Measurements from ENCODE around the gene TSNAX. TPM values are rescaled to one million over a fixed set of nuclear protein-coding genes. Genes with fewer than 3 reads are reported as not detected.

Gene TSNAX
- polyA plus RNA-seq, 1 experiment = 21.4 TPM

- Histone ChIP-seq H3K27me3 (ENCODE audit: control insufficient read depth, insufficient read depth, low read length) (no peaks in the 10 kb centered on the region), H3K36me3 (ENCODE audit: control insufficient read depth, insufficient read depth, low read length) (peaks cover 4% of the 10 kb centered on the region), H3K4me3 (ENCODE audit: low read depth, low read length) (no peak overlapping the region)
- DNase-seq (ENCODE audit: low read depth) = no peak
- no peak for TF ChIP-seq CTCF (IDR thresholded peaks at IDR 0.05; ENCODE audit: insufficient read depth, low read depth, low read length)
- POLR2A ChIA-PET = no interaction called here
- CTCF ChIA-PET = interaction anchor here (0.7 to 1.0 kb wide), 2 partner anchors 8 to 183 kb away, joined by 3 read pairs; no protein-coding TSS in a partner anchor
Measured at GRCh38 chr1:231540847-231541246, 12.4 kb downstream of the TSNAX start.

- Histone ChIP-seq H3K27me3 (ENCODE audit: control insufficient read depth, insufficient read depth, low read length) (no peaks in the 10 kb centered on the region), H3K4me3 (ENCODE audit: low read depth, low read length) (no peak overlapping the region), H3K36me3 (ENCODE audit: control insufficient read depth, insufficient read depth, low read length) (peaks cover 4% of the 10 kb centered on the region)
- ChIA-PET POLR2A (no interaction called here), CTCF (interaction anchor here (1.0 kb wide), 1 partner anchor 184 kb away, joined by 3 read pairs; no protein-coding TSS in a partner anchor)
- no peak for DNase-seq (ENCODE audit: low read depth)
- TF ChIP-seq CTCF (IDR thresholded peaks at IDR 0.05; ENCODE audit: insufficient read depth, low read depth, low read length) = no peak
Measured at GRCh38 chr1:231541842-231542241, 13.4 kb downstream of the TSNAX start.

GRCh38 chr1:231544943-231545592 lies 16.6 kb downstream of the TSNAX start:
- Histone ChIP-seq H3K27me3 (ENCODE audit: control insufficient read depth, insufficient read depth, low read length) (no peaks in the 10 kb centered on the region), H3K36me3 (ENCODE audit: control insufficient read depth, insufficient read depth, low read length) (peaks cover 1% of the 10 kb centered on the region), H3K4me3 (ENCODE audit: low read depth, low read length) (no peak overlapping the region)
- no peak for TF ChIP-seq CTCF (IDR thresholded peaks at IDR 0.05; ENCODE audit: insufficient read depth, low read depth, low read length)
- DNase-seq (ENCODE audit: low read depth) = no peak
- ChIA-PET CTCF (no interaction called here), POLR2A (no interaction called here)

GRCh38 chr1:231546693-231547092 lies 18.2 kb downstream of the TSNAX start:
- peaks cover 3% of the 10 kb centered on the region for H3K36me3 ChIP-seq (ENCODE audit: control insufficient read depth, insufficient read depth, low read length)
- no peaks in the 10 kb centered on the region for H3K27me3 ChIP-seq (ENCODE audit: control insufficient read depth, insufficient read depth, low read length)
- no peak for TF ChIP-seq CTCF (IDR thresholded peaks at IDR 0.05; ENCODE audit: insufficient read depth, low read depth, low read length)
- DNase-seq (ENCODE audit: low read depth) = no peak
- POLR2A ChIA-PET = no interaction called here
- no peak overlapping the region for H3K4me3 ChIP-seq (ENCODE audit: low read depth, low read length)
- CTCF ChIA-PET = interaction anchor here (0.9 kb wide), 2 partner anchors 11 to 76 kb away, joined by 3 read pairs; no protein-coding TSS in a partner anchor

GRCh38 chr1:231549733-231550447 lies 21.4 kb downstream of the TSNAX start:
- peaks cover 1% of the 10 kb centered on the region; the same call in 1 of the 2 replicates for H3K36me3 ChIP-seq (ENCODE audit: control insufficient read depth, insufficient read depth, low read length)
- H3K27me3 ChIP-seq (ENCODE audit: control insufficient read depth, insufficient read depth, low read length) = no peaks in the 10 kb centered on the region
- ChIA-PET CTCF (no interaction called here), POLR2A (no interaction called here)
- no peak for DNase-seq (ENCODE audit: low read depth)
- H3K4me3 ChIP-seq (ENCODE audit: low read depth, low read length) = no peak overlapping the region
- TF ChIP-seq CTCF (IDR thresholded peaks at IDR 0.05; ENCODE audit: insufficient read depth, low read depth, low read length) = no peak
